Measurements from ENCODE around the gene DNAH14.
"Not testable (repeated sequence)": the region's sequence is repeated elsewhere in the genome, so short reads cannot be mapped to it uniquely, and the experiment has no call there.

DNA sequence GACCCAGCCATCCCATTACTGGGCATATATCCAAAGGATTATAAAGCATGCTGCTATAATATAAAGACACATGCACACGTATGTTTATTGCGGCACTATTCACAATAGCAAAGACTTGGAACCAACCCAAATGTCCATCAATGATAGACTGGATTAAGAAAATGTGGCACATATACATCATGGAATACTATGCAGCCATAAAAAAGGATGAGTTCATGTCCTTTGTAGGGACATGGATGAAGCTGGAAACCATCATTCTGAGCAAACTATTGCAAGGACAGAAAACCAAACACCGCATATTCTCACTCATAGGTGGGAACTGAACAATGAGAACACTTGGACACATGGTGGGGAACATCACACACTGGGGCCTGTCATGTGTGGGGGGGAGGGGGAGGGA, 457.4 kb downstream of the DNAH14 start:
- TF ChIP-seq, protein P1, sequence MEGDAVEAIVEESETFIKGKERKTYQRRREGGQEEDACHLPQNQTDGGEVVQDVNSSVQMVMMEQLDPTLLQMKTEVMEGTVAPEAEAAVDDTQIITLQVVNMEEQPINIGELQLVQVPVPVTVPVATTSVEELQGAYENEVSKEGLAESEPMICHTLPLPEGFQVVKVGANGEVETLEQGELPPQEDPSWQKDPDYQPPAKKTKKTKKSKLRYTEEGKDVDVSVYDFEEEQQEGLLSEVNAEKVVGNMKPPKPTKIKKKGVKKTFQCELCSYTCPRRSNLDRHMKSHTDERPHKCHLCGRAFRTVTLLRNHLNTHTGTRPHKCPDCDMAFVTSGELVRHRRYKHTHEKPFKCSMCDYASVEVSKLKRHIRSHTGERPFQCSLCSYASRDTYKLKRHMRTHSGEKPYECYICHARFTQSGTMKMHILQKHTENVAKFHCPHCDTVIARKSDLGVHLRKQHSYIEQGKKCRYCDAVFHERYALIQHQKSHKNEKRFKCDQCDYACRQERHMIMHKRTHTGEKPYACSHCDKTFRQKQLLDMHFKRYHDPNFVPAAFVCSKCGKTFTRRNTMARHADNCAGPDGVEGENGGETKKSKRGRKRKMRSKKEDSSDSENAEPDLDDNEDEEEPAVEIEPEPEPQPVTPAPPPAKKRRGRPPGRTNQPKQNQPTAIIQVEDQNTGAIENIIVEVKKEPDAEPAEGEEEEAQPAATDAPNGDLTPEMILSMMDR (IDR thresholded peaks at IDR 0.05) = not testable (repeated sequence)
- not testable (repeated sequence) for TF ChIP-seq POLR2AphosphoS5 (IDR thresholded peaks at IDR 0.05; ENCODE audit: low read depth, low read length); SIN3A (IDR thresholded peaks at IDR 0.05; ENCODE audit: borderline replicate concordance, insufficient read depth, low read depth, low read length); TCF7L2 (IDR thresholded peaks at IDR 0.05; ENCODE audit: low read depth, low read length)
- TF ChIP-seq, protein P2, sequence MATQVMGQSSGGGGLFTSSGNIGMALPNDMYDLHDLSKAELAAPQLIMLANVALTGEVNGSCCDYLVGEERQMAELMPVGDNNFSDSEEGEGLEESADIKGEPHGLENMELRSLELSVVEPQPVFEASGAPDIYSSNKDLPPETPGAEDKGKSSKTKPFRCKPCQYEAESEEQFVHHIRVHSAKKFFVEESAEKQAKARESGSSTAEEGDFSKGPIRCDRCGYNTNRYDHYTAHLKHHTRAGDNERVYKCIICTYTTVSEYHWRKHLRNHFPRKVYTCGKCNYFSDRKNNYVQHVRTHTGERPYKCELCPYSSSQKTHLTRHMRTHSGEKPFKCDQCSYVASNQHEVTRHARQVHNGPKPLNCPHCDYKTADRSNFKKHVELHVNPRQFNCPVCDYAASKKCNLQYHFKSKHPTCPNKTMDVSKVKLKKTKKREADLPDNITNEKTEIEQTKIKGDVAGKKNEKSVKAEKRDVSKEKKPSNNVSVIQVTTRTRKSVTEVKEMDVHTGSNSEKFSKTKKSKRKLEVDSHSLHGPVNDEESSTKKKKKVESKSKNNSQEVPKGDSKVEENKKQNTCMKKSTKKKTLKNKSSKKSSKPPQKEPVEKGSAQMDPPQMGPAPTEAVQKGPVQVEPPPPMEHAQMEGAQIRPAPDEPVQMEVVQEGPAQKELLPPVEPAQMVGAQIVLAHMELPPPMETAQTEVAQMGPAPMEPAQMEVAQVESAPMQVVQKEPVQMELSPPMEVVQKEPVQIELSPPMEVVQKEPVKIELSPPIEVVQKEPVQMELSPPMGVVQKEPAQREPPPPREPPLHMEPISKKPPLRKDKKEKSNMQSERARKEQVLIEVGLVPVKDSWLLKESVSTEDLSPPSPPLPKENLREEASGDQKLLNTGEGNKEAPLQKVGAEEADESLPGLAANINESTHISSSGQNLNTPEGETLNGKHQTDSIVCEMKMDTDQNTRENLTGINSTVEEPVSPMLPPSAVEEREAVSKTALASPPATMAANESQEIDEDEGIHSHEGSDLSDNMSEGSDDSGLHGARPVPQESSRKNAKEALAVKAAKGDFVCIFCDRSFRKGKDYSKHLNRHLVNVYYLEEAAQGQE (IDR thresholded peaks at IDR 0.05; ENCODE audit: insufficient read depth in 1 of 2, low read depth in 2 of 2, low read length in 1 of 2) = not testable (repeated sequence)

All from Panc1 (cell line).